HG03469 (cell line): ENCODE measurements around the gene CCDC73.
"Not testable (repeated sequence)": the region's sequence is repeated elsewhere in the genome, so short reads cannot be mapped to it uniquely, and the experiment has no call there.

Experiments
- ATAC-seq: cut with Tn5 transposase; IDR thresholded peaks from one replicate; pipeline ENCODE4 v1.9.1; 2021; ENCODE audit warnings: mild to moderate bottlenecking, moderate library complexity, moderate number of reproducible peaks; ENCODE audit not compliant: unreplicated experiment

Gene CCDC73

DNA sequence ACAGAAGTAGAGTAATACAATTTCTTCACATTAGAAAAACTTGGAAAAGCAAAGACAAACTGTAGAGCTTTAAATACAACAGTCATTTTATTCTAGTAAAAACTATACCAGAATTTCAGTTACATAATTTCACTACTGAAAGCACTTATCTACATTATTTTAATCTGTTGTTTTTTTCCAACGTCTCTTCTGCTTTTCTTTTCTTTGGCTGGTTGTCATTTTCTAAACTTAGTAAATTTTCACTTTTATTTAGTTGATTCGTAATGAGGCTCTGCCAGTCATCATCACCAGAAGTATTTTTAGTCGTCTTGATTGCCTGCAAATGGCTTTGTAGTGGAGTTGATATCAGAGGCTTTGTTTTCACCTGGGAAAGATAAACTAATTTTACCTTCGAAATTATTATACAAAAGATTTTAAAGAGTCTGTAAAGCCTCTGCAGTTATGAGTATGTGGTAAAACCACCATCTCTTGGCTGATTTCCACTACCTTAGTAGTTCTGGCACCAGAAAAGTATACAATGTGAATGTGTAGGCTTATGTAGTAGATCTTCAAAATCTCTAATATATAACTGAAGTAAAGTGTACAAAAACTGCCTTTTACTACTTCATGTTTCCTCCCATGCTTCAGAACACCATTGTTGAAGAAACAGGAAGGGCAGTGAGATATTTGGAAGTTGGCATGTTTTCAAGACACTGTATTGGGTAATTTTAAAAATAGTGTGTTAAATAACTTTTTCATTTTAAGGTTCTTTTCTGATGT is 191.6 kb downstream of the CCDC73 start:
- no peak for ATAC-seq

- no peak for ATAC-seq
Observed at GRCh38 chr11:32597921-32598320, 196.5 kb downstream of the CCDC73 start.

GRCh38 chr11:32596114-32596513 is 198.3 kb downstream of the CCDC73 start:
- not testable (repeated sequence) for ATAC-seq

- ATAC-seq, result no peak
Observed at GRCh38 chr11:32594272-32594671, 200.2 kb downstream of the CCDC73 start.

DNA sequence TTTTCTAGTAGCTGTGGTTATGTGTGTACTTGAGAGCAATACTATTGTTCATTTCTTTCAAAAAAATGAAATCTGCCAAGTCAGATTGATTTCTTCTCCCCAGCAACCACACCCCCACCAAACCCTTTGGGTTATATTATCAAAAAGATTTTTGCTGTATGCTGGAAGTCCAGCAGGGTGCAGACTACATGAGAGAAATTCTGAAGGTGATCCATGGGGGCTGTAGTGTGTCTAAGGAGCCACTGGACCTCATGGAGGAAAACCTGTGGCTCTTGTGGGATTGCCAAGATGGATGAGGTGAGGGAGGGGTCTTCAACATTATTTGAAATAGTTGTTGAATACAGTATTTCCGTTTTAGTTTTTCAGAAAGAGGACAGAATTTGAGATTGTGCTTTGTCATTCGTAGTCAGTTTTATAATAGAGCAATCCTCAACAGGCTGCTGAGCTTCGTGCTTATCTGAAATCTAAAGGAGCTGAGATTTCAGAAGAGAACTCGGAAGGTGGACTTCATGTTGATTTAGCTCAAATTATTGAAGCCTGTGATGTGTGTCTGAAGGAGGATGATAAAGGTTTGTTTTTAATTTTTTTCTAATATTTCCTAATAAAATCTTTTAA is 207.8 kb downstream of the CCDC73 start:
- no peak for ATAC-seq

- ATAC-seq, result no peak
Observed at GRCh38 chr11:32584921-32585320, 209.5 kb downstream of the CCDC73 start.

- ATAC-seq, result peak; percentile 95
Observed at GRCh38 chr11:32583459-32584271, 210.8 kb downstream of the CCDC73 start, which contains the start of gene EIF3M. TSS of gene EIF3M (plus strand) at chr11:32583831. CDS start at chr11:32583888, 57 bp downstream.

GRCh38 chr11:32581556-32581955 is 212.9 kb downstream of the CCDC73 start:
- no peak for ATAC-seq

- ATAC-seq, result no peak
Observed at GRCh38 chr11:32580967-32581366, 213.5 kb downstream of the CCDC73 start.

- no peak for ATAC-seq
Observed at GRCh38 chr11:32576456-32576855, 218.0 kb downstream of the CCDC73 start.

GRCh38 chr11:32575070-32575469 is 219.4 kb downstream of the CCDC73 start:
- ATAC-seq, result no peak

DNA sequence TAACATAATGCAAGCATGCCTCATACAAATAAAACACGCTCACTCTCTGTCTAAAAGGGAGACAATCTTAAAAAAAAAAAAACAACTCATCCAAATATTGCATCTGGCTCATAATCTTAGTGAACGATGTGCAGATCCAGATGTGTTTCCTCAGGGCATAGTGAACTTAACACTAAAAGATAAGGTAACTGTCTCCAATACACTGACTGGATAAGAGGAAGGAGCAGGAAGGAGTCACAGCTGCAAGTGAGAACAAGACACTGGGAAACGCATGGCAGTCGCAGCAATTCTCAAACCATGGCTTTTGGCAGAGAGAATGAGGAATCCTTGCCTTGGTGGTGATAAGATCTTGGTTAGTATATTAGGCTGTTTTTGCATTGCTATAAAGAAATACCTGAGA is 220.0 kb downstream of the CCDC73 start:
- ATAC-seq, result no peak

DNA sequence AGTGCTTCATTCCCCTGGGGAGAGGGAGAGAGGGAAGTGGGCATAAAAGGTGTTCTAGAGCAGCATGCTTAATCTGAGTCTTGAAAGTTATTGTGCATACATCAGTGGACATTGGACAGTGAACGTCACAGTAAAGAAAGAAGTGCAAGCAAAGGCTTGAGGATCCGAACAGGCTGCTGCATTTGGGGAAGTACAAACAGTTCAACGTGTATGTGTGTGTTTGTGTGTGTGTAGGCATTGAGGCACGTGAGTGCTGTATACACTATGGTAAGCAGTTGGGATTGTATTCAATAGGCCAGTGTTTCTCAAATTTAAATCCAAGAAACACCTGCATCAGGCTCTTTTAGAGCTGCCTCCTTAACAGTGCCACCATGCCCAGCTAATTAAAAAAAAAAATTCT is 221.2 kb downstream of the CCDC73 start:
- no peak for ATAC-seq

DNA sequence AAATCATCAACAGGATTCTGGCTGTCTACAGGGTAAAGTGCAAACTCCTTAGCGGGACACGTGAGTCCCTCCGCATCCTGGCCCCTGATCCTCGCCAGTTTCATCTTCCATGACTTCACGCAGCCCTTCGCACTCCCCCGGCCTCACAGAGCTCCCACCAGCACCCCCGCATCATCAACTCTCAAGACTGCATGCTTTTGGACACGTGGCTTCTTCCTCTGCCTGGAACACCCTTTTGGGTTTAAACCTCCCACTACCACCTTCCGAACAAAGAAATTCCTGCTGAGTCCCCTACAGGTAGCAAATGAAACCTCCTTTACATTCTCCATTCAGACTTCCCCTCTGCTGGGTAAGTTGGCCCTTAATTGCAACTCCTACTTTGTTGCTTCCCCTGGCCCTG is 223.4 kb downstream of the CCDC73 start:
- no peak for ATAC-seq

GRCh38 chr11:32569313-32569881 is 225.1 kb downstream of the CCDC73 start:
- no peak for ATAC-seq

GRCh38 chr11:32567154-32567553 is 227.3 kb downstream of the CCDC73 start:
- ATAC-seq, result no peak

DNA sequence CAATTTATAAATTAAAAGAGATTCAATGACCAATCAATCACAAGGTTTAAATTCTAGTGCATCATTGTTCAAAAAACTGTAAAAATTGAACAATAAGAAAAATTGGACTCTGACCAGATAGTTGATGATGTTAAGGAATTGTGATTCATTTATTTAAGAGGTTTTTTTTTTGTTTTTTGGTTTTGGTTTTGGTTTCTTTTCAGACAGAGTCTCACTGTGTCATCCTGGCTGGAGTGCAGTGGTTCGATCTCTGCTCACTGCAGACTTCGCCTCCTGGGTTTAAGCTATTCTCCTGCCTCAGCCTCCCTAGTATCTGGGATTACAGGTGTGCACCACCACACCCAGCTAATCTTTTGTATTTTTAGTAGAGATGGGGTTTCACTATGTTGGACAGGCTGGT is 227.9 kb downstream of the CCDC73 start:
- ATAC-seq, result no peak

DNA sequence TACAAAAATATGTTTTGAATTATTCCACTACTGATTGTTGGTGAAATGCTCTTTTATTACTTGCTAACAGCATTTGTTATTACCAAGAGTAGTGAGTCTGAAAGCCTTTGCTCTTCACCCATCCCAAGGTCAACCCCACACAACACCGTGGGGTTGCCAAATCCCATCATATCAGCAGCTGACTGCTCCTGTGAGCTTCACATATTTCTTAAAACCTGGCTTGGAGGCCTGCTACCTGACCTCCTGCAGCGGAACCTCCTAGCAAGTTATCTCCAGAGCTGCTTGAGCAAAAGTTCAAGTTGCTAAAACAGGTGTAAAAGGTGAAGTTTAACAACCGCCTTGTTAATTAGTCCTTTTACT is 230.9 kb downstream of the CCDC73 start:
- ATAC-seq, result no peak

- ATAC-seq, result no peak
Observed at GRCh38 chr11:32562839-32563599, 231.4 kb downstream of the CCDC73 start.

- ATAC-seq, result no peak
Observed at GRCh38 chr11:32561835-32562234, 232.6 kb downstream of the CCDC73 start.

- no peak for ATAC-seq
Observed at GRCh38 chr11:32555895-32556294, 238.6 kb downstream of the CCDC73 start.
